ENCODE results near the gene RPP30. TPM values are rescaled to one million over a fixed set of nuclear protein-coding genes. Genes with fewer than 3 reads are reported as not detected.

The RPP30 gene
- total and polyA plus RNA-seq, 2 experiments from 2014 or later: 89.7 to 142 TPM

DNA sequence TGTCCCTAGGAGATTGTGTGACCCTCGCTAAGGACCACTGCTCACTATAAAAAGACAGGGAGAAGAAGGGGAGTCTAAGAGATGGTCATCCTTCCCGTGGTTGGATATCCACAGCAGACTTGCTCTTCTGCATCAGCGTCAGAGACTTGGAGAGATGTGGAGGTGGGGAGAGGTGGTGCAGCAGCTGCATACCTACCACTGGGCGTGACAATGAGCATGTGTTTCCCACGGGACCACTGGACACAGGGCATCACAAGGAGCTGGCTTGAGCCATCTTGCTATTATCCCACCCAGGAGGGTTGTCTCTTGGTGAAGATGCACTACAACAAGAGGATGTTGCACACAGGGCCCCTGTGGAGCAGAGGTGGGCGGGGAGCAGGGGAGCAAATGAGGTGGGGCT lies 67.9 kb downstream of the RPP30 start:
- ATAC-seq (no peak), DNase-seq (ENCODE audit: low spot score) (no peak)
- Histone ChIP-seq H3K27ac (ENCODE audit: low read depth) (no peak overlapping the region), H2AFZ (no peak overlapping the region), H3K36me3 (ENCODE audit: insufficient read depth) (no peaks in the 10 kb centered on the region), H3K4me3 (no peak overlapping the region), H3F3A (replicated peaks; ENCODE audit: low read depth) (no peaks in the 10 kb centered on the region), H3K79me2 (replicated peaks; ENCODE audit: insufficient read depth) (no peaks in the 10 kb centered on the region), H3K4me2 (no peak overlapping the region), H3K9me2 (ENCODE audit: insufficient read depth) (no peaks in the 10 kb centered on the region), H4K20me1 (replicated peaks; ENCODE audit: insufficient read depth) (no peaks in the 10 kb centered on the region), H3K4me1 (ENCODE audit: insufficient read depth) (no peaks in the 10 kb centered on the region), H3K27me3 (ENCODE audit: insufficient read depth) (peaks cover 98% of the 10 kb centered on the region)
- Mint-ChIP-seq H3K27me3 (ENCODE audit: insufficient read depth, low read depth, poor library complexity) (peaks cover 76% of the 10 kb centered on the region), H3K36me3 (ENCODE audit: low read depth) (no peaks in the 10 kb centered on the region), H3K4me3 (no peak overlapping the region), H3K4me1 (peaks cover 4% of the 10 kb centered on the region; the same call in 1 of the 3 replicates), H3K27ac (no peak overlapping the region), H3K9me3 (no peaks in the 10 kb centered on the region)
- TF ChIP-seq POLR2AphosphoS5 (IDR thresholded peaks at IDR 0.05; ENCODE audit: low read depth) (no peak), ZNF114 (CRISPR knock-in tag; IDR thresholded peaks at IDR 0.05) (no peak), ZNF331 (CRISPR knock-in tag; IDR thresholded peaks at IDR 0.05; ENCODE audit: low read depth) (no peak), CREB1 (CRISPR knock-in tag; IDR thresholded peaks at IDR 0.05; ENCODE audit: low read depth) (no peak), STAT1 (IDR thresholded peaks at IDR 0.05; ENCODE audit: unreplicated experiment) (no peak), EZH2phosphoT487 (IDR thresholded peaks at IDR 0.05; ENCODE audit: unreplicated experiment) (no peak), NANOG (IDR thresholded peaks at IDR 0.05; ENCODE audit: borderline replicate concordance) (no peak), EZH2 (IDR thresholded peaks at IDR 0.05; ENCODE audit: low read depth, unreplicated experiment) (no peak), JUNB (IDR thresholded peaks at IDR 0.05; ENCODE audit: unreplicated experiment) (no peak)
- TF ChIP-seq, protein P1, sequence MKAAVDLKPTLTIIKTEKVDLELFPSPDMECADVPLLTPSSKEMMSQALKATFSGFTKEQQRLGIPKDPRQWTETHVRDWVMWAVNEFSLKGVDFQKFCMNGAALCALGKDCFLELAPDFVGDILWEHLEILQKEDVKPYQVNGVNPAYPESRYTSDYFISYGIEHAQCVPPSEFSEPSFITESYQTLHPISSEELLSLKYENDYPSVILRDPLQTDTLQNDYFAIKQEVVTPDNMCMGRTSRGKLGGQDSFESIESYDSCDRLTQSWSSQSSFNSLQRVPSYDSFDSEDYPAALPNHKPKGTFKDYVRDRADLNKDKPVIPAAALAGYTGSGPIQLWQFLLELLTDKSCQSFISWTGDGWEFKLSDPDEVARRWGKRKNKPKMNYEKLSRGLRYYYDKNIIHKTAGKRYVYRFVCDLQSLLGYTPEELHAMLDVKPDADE (IDR thresholded peaks at IDR 0.05): no peak
- TF ChIP-seq, protein P2, sequence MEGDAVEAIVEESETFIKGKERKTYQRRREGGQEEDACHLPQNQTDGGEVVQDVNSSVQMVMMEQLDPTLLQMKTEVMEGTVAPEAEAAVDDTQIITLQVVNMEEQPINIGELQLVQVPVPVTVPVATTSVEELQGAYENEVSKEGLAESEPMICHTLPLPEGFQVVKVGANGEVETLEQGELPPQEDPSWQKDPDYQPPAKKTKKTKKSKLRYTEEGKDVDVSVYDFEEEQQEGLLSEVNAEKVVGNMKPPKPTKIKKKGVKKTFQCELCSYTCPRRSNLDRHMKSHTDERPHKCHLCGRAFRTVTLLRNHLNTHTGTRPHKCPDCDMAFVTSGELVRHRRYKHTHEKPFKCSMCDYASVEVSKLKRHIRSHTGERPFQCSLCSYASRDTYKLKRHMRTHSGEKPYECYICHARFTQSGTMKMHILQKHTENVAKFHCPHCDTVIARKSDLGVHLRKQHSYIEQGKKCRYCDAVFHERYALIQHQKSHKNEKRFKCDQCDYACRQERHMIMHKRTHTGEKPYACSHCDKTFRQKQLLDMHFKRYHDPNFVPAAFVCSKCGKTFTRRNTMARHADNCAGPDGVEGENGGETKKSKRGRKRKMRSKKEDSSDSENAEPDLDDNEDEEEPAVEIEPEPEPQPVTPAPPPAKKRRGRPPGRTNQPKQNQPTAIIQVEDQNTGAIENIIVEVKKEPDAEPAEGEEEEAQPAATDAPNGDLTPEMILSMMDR (conservative IDR thresholded peaks at IDR 0.05; ENCODE audit: low read depth in 2 of 2): no peak
- TF ChIP-seq, protein P3, sequence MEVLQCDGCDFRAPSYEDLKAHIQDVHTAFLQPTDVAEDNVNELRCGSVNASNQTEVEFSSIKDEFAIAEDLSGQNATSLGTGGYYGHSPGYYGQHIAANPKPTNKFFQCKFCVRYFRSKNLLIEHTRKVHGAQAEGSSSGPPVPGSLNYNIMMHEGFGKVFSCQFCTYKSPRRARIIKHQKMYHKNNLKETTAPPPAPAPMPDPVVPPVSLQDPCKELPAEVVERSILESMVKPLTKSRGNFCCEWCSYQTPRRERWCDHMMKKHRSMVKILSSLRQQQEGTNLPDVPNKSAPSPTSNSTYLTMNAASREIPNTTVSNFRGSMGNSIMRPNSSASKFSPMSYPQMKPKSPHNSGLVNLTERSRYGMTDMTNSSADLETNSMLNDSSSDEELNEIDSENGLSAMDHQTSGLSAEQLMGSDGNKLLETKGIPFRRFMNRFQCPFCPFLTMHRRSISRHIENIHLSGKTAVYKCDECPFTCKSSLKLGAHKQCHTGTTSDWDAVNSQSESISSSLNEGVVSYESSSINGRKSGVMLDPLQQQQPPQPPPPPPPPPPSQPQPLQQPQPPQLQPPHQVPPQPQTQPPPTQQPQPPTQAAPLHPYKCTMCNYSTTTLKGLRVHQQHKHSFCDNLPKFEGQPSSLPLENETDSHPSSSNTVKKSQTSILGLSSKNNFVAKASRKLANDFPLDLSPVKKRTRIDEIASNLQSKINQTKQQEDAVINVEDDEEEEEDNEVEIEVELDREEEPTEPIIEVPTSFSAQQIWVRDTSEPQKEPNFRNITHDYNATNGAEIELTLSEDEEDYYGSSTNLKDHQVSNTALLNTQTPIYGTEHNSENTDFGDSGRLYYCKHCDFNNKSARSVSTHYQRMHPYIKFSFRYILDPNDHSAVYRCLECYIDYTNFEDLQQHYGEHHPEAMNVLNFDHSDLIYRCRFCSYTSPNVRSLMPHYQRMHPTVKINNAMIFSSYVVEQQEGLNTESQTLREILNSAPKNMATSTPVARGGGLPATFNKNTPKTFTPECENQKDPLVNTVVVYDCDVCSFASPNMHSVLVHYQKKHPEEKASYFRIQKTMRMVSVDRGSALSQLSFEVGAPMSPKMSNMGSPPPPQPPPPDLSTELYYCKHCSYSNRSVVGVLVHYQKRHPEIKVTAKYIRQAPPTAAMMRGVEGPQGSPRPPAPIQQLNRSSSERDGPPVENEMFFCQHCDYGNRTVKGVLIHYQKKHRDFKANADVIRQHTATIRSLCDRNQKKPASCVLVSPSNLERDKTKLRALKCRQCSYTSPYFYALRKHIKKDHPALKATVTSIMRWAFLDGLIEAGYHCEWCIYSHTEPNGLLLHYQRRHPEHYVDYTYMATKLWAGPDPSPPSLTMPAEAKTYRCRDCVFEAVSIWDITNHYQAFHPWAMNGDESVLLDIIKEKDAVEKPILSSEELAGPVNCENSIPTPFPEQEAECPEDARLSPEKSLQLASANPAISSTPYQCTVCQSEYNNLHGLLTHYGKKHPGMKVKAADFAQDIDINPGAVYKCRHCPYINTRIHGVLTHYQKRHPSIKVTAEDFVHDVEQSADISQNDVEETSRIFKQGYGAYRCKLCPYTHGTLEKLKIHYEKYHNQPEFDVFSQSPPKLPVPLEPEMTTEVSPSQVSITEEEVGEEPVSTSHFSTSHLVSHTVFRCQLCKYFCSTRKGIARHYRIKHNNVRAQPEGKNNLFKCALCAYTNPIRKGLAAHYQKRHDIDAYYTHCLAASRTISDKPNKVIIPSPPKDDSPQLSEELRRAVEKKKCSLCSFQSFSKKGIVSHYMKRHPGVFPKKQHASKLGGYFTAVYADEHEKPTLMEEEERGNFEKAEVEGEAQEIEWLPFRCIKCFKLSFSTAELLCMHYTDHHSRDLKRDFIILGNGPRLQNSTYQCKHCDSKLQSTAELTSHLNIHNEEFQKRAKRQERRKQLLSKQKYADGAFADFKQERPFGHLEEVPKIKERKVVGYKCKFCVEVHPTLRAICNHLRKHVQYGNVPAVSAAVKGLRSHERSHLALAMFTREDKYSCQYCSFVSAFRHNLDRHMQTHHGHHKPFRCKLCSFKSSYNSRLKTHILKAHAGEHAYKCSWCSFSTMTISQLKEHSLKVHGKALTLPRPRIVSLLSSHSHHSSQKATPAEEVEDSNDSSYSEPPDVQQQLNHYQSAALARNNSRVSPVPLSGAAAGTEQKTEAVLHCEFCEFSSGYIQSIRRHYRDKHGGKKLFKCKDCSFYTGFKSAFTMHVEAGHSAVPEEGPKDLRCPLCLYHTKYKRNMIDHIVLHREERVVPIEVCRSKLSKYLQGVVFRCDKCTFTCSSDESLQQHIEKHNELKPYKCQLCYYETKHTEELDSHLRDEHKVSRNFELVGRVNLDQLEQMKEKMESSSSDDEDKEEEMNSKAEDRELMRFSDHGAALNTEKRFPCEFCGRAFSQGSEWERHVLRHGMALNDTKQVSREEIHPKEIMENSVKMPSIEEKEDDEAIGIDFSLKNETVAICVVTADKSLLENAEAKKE (CRISPR knock-in tag; IDR thresholded peaks at IDR 0.05): no peak
- TF ChIP-seq, protein P4, sequence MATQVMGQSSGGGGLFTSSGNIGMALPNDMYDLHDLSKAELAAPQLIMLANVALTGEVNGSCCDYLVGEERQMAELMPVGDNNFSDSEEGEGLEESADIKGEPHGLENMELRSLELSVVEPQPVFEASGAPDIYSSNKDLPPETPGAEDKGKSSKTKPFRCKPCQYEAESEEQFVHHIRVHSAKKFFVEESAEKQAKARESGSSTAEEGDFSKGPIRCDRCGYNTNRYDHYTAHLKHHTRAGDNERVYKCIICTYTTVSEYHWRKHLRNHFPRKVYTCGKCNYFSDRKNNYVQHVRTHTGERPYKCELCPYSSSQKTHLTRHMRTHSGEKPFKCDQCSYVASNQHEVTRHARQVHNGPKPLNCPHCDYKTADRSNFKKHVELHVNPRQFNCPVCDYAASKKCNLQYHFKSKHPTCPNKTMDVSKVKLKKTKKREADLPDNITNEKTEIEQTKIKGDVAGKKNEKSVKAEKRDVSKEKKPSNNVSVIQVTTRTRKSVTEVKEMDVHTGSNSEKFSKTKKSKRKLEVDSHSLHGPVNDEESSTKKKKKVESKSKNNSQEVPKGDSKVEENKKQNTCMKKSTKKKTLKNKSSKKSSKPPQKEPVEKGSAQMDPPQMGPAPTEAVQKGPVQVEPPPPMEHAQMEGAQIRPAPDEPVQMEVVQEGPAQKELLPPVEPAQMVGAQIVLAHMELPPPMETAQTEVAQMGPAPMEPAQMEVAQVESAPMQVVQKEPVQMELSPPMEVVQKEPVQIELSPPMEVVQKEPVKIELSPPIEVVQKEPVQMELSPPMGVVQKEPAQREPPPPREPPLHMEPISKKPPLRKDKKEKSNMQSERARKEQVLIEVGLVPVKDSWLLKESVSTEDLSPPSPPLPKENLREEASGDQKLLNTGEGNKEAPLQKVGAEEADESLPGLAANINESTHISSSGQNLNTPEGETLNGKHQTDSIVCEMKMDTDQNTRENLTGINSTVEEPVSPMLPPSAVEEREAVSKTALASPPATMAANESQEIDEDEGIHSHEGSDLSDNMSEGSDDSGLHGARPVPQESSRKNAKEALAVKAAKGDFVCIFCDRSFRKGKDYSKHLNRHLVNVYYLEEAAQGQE (IDR thresholded peaks at IDR 0.05; ENCODE audit: unreplicated experiment): no peak

Measured in GM23338 (cell line).